WTC11 (cell line): Measurements from ENCODE around the gene ERBB4. TPM values are rescaled to one million over a fixed set of nuclear protein-coding genes. Genes with fewer than 3 reads are reported as not detected.

Experiments used
- ATAC-seq: fragments of 200-7000 bp; cut with Tn5 transposase; 2 replicates; pipeline ENCODE4 v1.10.0; 2021; ENCODE audit warnings: mild to moderate bottlenecking, moderate library complexity
- CTCF ChIA-PET: fragments of 300-600 bp; sonication (Branson Sonifier 250); formaldehyde crosslinking; loops from one replicate; lab custom pipeline; 2021; ENCODE audit warnings: antibody characterized with exemption; lab: Charles Lee
- POLR2A ChIA-PET: fragments of 350-600 bp; sonication (Branson Sonifier 250); formaldehyde crosslinking; loops from one replicate; lab custom pipeline; 2021; ENCODE audit warnings: antibody characterized with exemption; lab: Charles Lee
- DNase-seq: peaks from one replicate; pipeline ENCODE4 v3.0.0; 2021; ENCODE audit warnings: low spot score
- H3K27ac Mint-ChIP-seq: 2 replicates; pipeline ENCODE4 v1.8.0; 2021; ENCODE audit warnings: mixed read lengths
- H3K27me3 Mint-ChIP-seq: 2 replicates; pipeline ENCODE4 v1.8.0; 2021; ENCODE audit warnings: low read depth, mild to moderate bottlenecking, moderate library complexity, mixed read lengths
- H3K36me3 Mint-ChIP-seq: 2 replicates; pipeline ENCODE4 v1.8.0; 2021; ENCODE audit warnings: mixed read lengths
- H3K4me1 Mint-ChIP-seq: 2 replicates; pipeline ENCODE4 v1.8.0; 2022; ENCODE audit warnings: mixed read lengths
- H3K4me3 Mint-ChIP-seq: 2 replicates; pipeline ENCODE4 v1.8.0; 2021; ENCODE audit warnings: mild to moderate bottlenecking, moderate library complexity, mixed read lengths
- H3K9me3 Mint-ChIP-seq: 2 replicates; pipeline ENCODE4 v1.8.0; 2021; ENCODE audit warnings: mixed read lengths
- FOXJ3 ChIP-seq: sonication (generic); formaldehyde crosslinking; IDR thresholded peaks from 2 replicates; pipeline ENCODE4 v1.9.0; 2021; ENCODE audit warnings: missing genetic modification reagents, mild to moderate bottlenecking, borderline replicate concordance
- FOXP1 ChIP-seq: sonication (generic); formaldehyde crosslinking; IDR thresholded peaks from 2 replicates; pipeline ENCODE4 v1.8.0; 2022; ENCODE audit warnings: missing genetic modification reagents, mild to moderate bottlenecking, moderate library complexity, borderline replicate concordance
- IRF2 ChIP-seq: sonication (generic); formaldehyde crosslinking; IDR thresholded peaks from 2 replicates; pipeline ENCODE4 v1.8.0; 2022; ENCODE audit warnings: low read depth, missing genetic modification reagents, borderline replicate concordance
- OVOL2 ChIP-seq: fragments of 250-450 bp; sonication (Bioruptor Pico); IDR thresholded peaks from 2 replicates; pipeline ENCODE4 v1.9.0; 2021; ENCODE audit warnings: mild to moderate bottlenecking, borderline replicate concordance
- SMAD3 ChIP-seq: sonication (generic); formaldehyde crosslinking; IDR thresholded peaks from 2 replicates; pipeline ENCODE4 v1.8.0; 2022; ENCODE audit warnings: missing genetic modification reagents, mild to moderate bottlenecking, borderline replicate concordance
- ZNF263 ChIP-seq: sonication (generic); formaldehyde crosslinking; IDR thresholded peaks from 2 replicates; pipeline ENCODE4 v1.8.1; 2022; ENCODE audit warnings: low read depth, mild to moderate bottlenecking, moderate library complexity, missing genetic modification reagents
- ZNF416 ChIP-seq: fragments of 250-450 bp; sonication (Bioruptor Pico); IDR thresholded peaks from 2 replicates; pipeline ENCODE4 v1.9.0; 2021; ENCODE audit warnings: mild to moderate bottlenecking, inconsistent platforms
- ZNF423 ChIP-seq: fragments of 250-450 bp; sonication (Bioruptor Pico); IDR thresholded peaks from 2 replicates; pipeline ENCODE4 v2.1.2; 2022; ENCODE audit warnings: mild to moderate bottlenecking, moderate library complexity
- total RNA-seq: library from RNA; stranded (reverse); gene quantifications from 3 replicates; pipeline ENCODE4 v1.2.3, GENCODE V29; 2021
- TF ChIP-seq, protein P1 (sequence below): sonication (generic); formaldehyde crosslinking; IDR thresholded peaks from 2 replicates; pipeline ENCODE4 v1.8.0; 2023; ENCODE audit warnings: missing genetic modification reagents, mild to moderate bottlenecking, borderline replicate concordance
- TF ChIP-seq, protein P2 (sequence below): sonication (generic); formaldehyde crosslinking; IDR thresholded peaks from 2 replicates; pipeline ENCODE4 v1.8.0; 2023; ENCODE audit warnings: mild to moderate bottlenecking, missing genetic modification reagents
- TF ChIP-seq, protein P3 (sequence below): sonication (generic); formaldehyde crosslinking; IDR thresholded peaks from 2 replicates; pipeline ENCODE4 v1.8.0; 2022; ENCODE audit warnings: mild to moderate bottlenecking, missing genetic modification reagents
- TF ChIP-seq, protein P4 (sequence below): fragments of 200-600 bp; IDR thresholded peaks from 2 replicates; pipeline ENCODE4 v1.8.0; 2022; ENCODE audit warnings: antibody characterized with exemption
- TF ChIP-seq, protein P5 (sequence below): sonication (generic); formaldehyde crosslinking; IDR thresholded peaks from 2 replicates; pipeline ENCODE4 v1.8.1; 2023; ENCODE audit warnings: mild to moderate bottlenecking, missing genetic modification reagents, borderline replicate concordance
- TF ChIP-seq, protein P6 (sequence below): sonication (generic); formaldehyde crosslinking; IDR thresholded peaks from 2 replicates; pipeline ENCODE4 v1.8.1; 2022; ENCODE audit warnings: low read depth, missing genetic modification reagents, borderline replicate concordance
- TF ChIP-seq, protein P7 (sequence below): sonication (generic); formaldehyde crosslinking; IDR thresholded peaks from 2 replicates; pipeline ENCODE4 v1.8.1; 2022; ENCODE audit warnings: mild to moderate bottlenecking, missing genetic modification reagents, moderate library complexity, borderline replicate concordance
- TF ChIP-seq, protein P8 (sequence below): sonication (generic); formaldehyde crosslinking; conservative IDR thresholded peaks from 2 replicates; pipeline ENCODE4 v1.8.1; 2023; ENCODE audit warnings: mild to moderate bottlenecking, low read depth, missing genetic modification reagents, moderate library complexity

The ERBB4 gene
- total RNA-seq, 1 experiment from 2014 or later: 1.6 TPM

DNA sequence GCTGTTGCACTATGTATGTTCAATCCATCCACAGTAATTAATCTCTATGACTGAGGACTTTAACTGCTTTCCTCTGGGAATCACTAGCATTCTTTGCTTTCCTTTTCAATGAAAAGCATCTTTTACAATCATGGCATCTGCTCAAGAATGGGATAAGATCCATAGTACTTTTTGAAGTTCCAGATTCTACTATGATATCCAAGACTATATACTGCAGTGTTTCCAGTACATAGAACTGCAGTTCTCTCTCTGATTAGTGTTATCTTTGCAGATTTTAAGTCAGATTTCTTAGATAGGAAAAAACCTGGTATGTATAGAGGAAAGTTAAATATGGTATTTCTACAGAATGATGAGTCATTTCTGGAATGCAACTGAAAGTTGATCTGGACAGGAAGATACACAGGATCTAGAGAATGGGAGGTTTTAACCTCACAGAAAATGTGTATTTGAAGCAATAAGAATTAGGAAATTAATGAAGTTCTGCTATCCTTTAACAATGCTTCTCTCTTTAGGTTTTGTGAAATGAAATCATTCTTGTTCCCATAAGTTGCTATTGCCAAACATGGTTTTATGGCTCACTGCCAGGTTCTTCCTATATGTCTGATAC is 670.7 kb downstream of the ERBB4 start (continued):
- TF ChIP-seq, protein P1, sequence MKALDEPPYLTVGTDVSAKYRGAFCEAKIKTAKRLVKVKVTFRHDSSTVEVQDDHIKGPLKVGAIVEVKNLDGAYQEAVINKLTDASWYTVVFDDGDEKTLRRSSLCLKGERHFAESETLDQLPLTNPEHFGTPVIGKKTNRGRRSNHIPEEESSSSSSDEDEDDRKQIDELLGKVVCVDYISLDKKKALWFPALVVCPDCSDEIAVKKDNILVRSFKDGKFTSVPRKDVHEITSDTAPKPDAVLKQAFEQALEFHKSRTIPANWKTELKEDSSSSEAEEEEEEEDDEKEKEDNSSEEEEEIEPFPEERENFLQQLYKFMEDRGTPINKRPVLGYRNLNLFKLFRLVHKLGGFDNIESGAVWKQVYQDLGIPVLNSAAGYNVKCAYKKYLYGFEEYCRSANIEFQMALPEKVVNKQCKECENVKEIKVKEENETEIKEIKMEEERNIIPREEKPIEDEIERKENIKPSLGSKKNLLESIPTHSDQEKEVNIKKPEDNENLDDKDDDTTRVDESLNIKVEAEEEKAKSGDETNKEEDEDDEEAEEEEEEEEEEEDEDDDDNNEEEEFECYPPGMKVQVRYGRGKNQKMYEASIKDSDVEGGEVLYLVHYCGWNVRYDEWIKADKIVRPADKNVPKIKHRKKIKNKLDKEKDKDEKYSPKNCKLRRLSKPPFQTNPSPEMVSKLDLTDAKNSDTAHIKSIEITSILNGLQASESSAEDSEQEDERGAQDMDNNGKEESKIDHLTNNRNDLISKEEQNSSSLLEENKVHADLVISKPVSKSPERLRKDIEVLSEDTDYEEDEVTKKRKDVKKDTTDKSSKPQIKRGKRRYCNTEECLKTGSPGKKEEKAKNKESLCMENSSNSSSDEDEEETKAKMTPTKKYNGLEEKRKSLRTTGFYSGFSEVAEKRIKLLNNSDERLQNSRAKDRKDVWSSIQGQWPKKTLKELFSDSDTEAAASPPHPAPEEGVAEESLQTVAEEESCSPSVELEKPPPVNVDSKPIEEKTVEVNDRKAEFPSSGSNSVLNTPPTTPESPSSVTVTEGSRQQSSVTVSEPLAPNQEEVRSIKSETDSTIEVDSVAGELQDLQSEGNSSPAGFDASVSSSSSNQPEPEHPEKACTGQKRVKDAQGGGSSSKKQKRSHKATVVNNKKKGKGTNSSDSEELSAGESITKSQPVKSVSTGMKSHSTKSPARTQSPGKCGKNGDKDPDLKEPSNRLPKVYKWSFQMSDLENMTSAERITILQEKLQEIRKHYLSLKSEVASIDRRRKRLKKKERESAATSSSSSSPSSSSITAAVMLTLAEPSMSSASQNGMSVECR (CRISPR knock-in tag): no peak
- no peak for TF ChIP-seq SMAD3
- TF ChIP-seq, protein P2, sequence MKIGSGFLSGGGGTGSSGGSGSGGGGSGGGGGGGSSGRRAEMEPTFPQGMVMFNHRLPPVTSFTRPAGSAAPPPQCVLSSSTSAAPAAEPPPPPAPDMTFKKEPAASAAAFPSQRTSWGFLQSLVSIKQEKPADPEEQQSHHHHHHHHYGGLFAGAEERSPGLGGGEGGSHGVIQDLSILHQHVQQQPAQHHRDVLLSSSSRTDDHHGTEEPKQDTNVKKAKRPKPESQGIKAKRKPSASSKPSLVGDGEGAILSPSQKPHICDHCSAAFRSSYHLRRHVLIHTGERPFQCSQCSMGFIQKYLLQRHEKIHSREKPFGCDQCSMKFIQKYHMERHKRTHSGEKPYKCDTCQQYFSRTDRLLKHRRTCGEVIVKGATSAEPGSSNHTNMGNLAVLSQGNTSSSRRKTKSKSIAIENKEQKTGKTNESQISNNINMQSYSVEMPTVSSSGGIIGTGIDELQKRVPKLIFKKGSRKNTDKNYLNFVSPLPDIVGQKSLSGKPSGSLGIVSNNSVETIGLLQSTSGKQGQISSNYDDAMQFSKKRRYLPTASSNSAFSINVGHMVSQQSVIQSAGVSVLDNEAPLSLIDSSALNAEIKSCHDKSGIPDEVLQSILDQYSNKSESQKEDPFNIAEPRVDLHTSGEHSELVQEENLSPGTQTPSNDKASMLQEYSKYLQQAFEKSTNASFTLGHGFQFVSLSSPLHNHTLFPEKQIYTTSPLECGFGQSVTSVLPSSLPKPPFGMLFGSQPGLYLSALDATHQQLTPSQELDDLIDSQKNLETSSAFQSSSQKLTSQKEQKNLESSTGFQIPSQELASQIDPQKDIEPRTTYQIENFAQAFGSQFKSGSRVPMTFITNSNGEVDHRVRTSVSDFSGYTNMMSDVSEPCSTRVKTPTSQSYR (CRISPR knock-in tag): no peak
- TF ChIP-seq, protein P3, sequence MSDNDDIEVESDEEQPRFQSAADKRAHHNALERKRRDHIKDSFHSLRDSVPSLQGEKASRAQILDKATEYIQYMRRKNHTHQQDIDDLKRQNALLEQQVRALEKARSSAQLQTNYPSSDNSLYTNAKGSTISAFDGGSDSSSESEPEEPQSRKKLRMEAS: no peak

DNA sequence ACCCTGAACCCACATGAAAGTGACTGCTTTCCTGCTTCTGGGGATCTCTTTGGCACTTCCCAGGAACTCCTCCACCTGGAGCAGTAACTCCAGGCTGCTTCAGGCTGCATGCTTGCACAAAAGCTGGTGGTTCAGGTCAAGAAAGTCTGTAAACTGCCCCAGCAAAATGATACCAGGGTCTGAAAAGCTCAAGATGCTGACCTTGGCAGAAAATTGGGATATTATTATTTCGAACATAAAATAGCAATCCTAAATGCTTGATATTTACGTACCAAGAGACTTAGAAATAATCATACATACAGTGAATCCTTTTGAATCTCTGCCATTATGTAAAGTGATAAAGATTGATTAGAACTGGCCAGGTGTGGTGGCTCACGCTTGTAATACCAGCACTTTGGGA is 674.3 kb downstream of the ERBB4 start:
- ChIA-PET POLR2A (no interaction called here), CTCF (interaction anchor here (0.6 kb wide), 1 partner anchor 151 kb away, joined by 3 read pairs; no protein-coding TSS in a partner anchor)
- DNase-seq (no peak), ATAC-seq (no peak)
- Mint-ChIP-seq H3K27me3 (no peaks in the 10 kb centered on the region), H3K36me3 (peaks cover 8% of the 10 kb centered on the region), H3K9me3 (peaks cover 19% of the 10 kb centered on the region), H3K27ac (no peak overlapping the region), H3K4me3 (no peak overlapping the region), H3K4me1 (no peaks in the 10 kb centered on the region)
- TF ChIP-seq FOXP1 (no peak), ZNF263 (CRISPR knock-in tag) (no peak), FOXJ3 (CRISPR knock-in tag) (no peak), IRF2 (CRISPR knock-in tag) (no peak), OVOL2 (CRISPR knock-in tag) (no peak), ZNF423 (no peak), ZNF416 (CRISPR knock-in tag) (no peak)
- TF ChIP-seq, protein P4, sequence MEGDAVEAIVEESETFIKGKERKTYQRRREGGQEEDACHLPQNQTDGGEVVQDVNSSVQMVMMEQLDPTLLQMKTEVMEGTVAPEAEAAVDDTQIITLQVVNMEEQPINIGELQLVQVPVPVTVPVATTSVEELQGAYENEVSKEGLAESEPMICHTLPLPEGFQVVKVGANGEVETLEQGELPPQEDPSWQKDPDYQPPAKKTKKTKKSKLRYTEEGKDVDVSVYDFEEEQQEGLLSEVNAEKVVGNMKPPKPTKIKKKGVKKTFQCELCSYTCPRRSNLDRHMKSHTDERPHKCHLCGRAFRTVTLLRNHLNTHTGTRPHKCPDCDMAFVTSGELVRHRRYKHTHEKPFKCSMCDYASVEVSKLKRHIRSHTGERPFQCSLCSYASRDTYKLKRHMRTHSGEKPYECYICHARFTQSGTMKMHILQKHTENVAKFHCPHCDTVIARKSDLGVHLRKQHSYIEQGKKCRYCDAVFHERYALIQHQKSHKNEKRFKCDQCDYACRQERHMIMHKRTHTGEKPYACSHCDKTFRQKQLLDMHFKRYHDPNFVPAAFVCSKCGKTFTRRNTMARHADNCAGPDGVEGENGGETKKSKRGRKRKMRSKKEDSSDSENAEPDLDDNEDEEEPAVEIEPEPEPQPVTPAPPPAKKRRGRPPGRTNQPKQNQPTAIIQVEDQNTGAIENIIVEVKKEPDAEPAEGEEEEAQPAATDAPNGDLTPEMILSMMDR: no peak
- TF ChIP-seq, protein P5, sequence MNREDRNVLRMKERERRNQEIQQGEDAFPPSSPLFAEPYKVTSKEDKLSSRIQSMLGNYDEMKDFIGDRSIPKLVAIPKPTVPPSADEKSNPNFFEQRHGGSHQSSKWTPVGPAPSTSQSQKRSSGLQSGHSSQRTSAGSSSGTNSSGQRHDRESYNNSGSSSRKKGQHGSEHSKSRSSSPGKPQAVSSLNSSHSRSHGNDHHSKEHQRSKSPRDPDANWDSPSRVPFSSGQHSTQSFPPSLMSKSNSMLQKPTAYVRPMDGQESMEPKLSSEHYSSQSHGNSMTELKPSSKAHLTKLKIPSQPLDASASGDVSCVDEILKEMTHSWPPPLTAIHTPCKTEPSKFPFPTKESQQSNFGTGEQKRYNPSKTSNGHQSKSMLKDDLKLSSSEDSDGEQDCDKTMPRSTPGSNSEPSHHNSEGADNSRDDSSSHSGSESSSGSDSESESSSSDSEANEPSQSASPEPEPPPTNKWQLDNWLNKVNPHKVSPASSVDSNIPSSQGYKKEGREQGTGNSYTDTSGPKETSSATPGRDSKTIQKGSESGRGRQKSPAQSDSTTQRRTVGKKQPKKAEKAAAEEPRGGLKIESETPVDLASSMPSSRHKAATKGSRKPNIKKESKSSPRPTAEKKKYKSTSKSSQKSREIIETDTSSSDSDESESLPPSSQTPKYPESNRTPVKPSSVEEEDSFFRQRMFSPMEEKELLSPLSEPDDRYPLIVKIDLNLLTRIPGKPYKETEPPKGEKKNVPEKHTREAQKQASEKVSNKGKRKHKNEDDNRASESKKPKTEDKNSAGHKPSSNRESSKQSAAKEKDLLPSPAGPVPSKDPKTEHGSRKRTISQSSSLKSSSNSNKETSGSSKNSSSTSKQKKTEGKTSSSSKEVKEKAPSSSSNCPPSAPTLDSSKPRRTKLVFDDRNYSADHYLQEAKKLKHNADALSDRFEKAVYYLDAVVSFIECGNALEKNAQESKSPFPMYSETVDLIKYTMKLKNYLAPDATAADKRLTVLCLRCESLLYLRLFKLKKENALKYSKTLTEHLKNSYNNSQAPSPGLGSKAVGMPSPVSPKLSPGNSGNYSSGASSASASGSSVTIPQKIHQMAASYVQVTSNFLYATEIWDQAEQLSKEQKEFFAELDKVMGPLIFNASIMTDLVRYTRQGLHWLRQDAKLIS: no peak
- TF ChIP-seq, protein P6, sequence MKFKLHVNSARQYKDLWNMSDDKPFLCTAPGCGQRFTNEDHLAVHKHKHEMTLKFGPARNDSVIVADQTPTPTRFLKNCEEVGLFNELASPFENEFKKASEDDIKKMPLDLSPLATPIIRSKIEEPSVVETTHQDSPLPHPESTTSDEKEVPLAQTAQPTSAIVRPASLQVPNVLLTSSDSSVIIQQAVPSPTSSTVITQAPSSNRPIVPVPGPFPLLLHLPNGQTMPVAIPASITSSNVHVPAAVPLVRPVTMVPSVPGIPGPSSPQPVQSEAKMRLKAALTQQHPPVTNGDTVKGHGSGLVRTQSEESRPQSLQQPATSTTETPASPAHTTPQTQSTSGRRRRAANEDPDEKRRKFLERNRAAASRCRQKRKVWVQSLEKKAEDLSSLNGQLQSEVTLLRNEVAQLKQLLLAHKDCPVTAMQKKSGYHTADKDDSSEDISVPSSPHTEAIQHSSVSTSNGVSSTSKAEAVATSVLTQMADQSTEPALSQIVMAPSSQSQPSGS (CRISPR knock-in tag): no peak
- TF ChIP-seq, protein P7, sequence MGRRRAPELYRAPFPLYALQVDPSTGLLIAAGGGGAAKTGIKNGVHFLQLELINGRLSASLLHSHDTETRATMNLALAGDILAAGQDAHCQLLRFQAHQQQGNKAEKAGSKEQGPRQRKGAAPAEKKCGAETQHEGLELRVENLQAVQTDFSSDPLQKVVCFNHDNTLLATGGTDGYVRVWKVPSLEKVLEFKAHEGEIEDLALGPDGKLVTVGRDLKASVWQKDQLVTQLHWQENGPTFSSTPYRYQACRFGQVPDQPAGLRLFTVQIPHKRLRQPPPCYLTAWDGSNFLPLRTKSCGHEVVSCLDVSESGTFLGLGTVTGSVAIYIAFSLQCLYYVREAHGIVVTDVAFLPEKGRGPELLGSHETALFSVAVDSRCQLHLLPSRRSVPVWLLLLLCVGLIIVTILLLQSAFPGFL: no peak
- TF ChIP-seq, protein P8, sequence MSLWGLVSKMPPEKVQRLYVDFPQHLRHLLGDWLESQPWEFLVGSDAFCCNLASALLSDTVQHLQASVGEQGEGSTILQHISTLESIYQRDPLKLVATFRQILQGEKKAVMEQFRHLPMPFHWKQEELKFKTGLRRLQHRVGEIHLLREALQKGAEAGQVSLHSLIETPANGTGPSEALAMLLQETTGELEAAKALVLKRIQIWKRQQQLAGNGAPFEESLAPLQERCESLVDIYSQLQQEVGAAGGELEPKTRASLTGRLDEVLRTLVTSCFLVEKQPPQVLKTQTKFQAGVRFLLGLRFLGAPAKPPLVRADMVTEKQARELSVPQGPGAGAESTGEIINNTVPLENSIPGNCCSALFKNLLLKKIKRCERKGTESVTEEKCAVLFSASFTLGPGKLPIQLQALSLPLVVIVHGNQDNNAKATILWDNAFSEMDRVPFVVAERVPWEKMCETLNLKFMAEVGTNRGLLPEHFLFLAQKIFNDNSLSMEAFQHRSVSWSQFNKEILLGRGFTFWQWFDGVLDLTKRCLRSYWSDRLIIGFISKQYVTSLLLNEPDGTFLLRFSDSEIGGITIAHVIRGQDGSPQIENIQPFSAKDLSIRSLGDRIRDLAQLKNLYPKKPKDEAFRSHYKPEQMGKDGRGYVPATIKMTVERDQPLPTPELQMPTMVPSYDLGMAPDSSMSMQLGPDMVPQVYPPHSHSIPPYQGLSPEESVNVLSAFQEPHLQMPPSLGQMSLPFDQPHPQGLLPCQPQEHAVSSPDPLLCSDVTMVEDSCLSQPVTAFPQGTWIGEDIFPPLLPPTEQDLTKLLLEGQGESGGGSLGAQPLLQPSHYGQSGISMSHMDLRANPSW: no peak
